ENCODE results near the gene XYLT2. TPM values are rescaled to one million over a fixed set of nuclear protein-coding genes. Genes with fewer than 3 reads are reported as not detected.
A peak's percentile ranks its signal among the peaks of the same experiment; 100 is the strongest.

The XYLT2 gene
- total and polyA plus RNA-seq, 9 of the 15 experiments (the other 6 are each of a cell fraction or from before 2014, with no cell fraction given) = 0.63 to 9.1 (median 4.3) TPM

DNA sequence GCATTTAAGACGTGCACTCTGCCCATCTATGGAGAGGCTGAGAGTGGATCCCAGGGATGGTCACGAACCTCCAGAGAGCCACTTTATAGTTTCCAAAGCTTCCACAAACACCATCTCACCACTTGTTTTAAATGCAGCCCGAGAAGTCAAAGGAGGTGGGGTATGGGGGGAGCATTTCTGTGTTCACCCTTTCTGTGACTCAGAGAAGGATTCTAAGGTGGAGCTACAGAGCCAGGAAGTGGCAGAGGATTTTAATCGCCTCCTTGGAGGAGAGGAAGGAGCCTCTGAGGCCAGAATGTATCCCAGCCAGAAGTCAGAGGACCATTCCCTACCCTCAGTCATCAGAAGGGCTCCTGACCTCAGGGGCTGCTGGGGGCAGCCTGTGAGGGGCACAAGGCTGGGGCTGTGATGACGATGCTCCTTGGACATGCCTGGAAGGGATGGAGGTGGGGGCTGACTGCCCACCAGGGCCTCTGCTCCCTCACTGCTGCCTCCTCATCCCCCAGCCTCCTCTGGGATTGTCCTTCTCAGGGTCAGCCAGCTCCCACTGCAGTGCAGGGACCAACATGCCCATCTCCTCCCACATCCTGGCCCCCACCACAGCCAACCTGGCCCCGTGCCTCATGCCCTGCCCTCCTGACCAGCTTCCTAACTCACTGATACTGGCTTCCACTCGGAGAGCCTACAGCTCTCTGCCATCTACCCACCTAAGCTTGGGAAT, 2.8 kb downstream of the XYLT2 start:
- WGBS (ENCODE audit: insufficient coverage, low coverage, missing lambda C conversion rate) = 70% methylated on average over 7 of the region's 7 CpGs
- H3K4me3 ChIP-seq = no peak overlapping the region
- no peak for ATAC-seq
- H3K4me2 ChIP-seq (ENCODE audit: insufficient read depth, low read length) = no peak overlapping the region
- H3K79me2 ChIP-seq (ENCODE audit: control insufficient read depth, insufficient read depth, low read length) = peaks cover 18% of the 10 kb centered on the region
- ChIA-PET CTCF (ENCODE audit: low intra/inter-chr PET ratio) (no interaction called here), POLR2A (interaction anchor here (0.5 to 1.2 kb wide), 5 partner anchors 10 to 29 kb away, joined by 3 to 5 read pairs (median 3); no protein-coding TSS in a partner anchor)
- no peak for DNase-seq (ENCODE audit: extremely low read depth in 1 of 4, low spot score in 3 of 4)
- no peak overlapping the region for H2AFZ ChIP-seq (ENCODE audit: low read depth, low read length)
- H3K4me1 ChIP-seq (replicated peaks in 1 of 2; ENCODE audit: control insufficient read depth in 2 of 2, insufficient read depth in 2 of 2, low read length in 2 of 2) = peaks cover 8 to 31% of the 10 kb centered on the region in 2 experiments; a peak in 4 of 5 replicates
- no peak overlapping the region for H3K27ac ChIP-seq (ENCODE audit: extremely low read depth, low read depth, low read length)
- peaks cover 4% of the 10 kb centered on the region; the same call in 1 of the 3 replicates for H3K36me3 ChIP-seq (ENCODE audit: control insufficient read depth, insufficient read depth, low read length)
- H3K9me1 ChIP-seq (ENCODE audit: control insufficient read depth, insufficient read depth, low read length) = peaks cover 3% of the 10 kb centered on the region
- no peaks in the 10 kb centered on the region for H3K9me3 ChIP-seq (replicated peaks; ENCODE audit: control insufficient read depth, insufficient read depth, low read depth, low read length)
- H3K9ac ChIP-seq (ENCODE audit: insufficient read depth in 1 of 2, low read depth in 2 of 2, low read length in 2 of 2) = peak overlapping the region in 1 of 2 experiments; percentile 71; a peak in 2 of 4 replicates
- no peak for FAIRE-seq
- no peaks in the 10 kb centered on the region; the same call in 1 of the 2 replicates for H4K20me1 ChIP-seq (replicated peaks; ENCODE audit: control insufficient read depth, insufficient read depth, low read length)
- H3K27me3 ChIP-seq (ENCODE audit: control insufficient read depth in 2 of 2, insufficient read depth in 2 of 2, low read length in 2 of 2) = no peaks in the 10 kb centered on the region; a peak in 1 of 5 replicates
- in situ Hi-C loops (cut with MboI) (no loop called here), intact Hi-C loops (cut with micrococcal nuclease) (no loop called here)
- no TSS peak for BruUV-seq (replicated peaks)
- TF ChIP-seq THRA (IDR thresholded peaks at IDR 0.05) = no peak
- no peak for TF ChIP-seq POLR3G (IDR thresholded peaks at IDR 0.05; ENCODE audit: extremely low read depth, insufficient read length, insufficient replicate concordance)
- no peak for TF ChIP-seq ZBTB11 (CRISPR knock-in tag; IDR thresholded peaks at IDR 0.05)
- TF ChIP-seq, protein P1, sequence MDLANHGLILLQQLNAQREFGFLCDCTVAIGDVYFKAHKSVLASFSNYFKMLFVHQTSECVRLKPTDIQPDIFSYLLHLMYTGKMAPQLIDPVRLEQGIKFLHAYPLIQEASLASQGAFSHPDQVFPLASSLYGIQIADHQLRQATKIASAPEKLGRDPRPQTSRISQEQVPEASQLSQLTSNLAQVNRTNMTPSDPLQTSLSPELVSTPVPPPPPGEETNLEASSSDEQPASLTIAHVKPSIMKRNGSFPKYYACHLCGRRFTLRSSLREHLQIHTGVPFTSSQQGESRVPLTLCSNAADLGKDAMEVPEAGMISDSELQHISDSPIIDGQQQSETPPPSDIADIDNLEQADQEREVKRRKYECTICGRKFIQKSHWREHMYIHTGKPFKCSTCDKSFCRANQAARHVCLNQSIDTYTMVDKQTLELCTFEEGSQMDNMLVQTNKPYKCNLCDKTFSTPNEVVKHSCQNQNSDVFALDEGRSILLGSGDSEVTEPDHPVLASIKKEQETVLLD (IDR thresholded peaks at IDR 0.05) = no peak
- no peak for TF ChIP-seq CSDE1 (IDR thresholded peaks at IDR 0.05)
- TF ChIP-seq, protein P2, sequence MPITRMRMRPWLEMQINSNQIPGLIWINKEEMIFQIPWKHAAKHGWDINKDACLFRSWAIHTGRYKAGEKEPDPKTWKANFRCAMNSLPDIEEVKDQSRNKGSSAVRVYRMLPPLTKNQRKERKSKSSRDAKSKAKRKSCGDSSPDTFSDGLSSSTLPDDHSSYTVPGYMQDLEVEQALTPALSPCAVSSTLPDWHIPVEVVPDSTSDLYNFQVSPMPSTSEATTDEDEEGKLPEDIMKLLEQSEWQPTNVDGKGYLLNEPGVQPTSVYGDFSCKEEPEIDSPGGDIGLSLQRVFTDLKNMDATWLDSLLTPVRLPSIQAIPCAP (CRISPR knock-in tag; IDR thresholded peaks at IDR 0.05; ENCODE audit: borderline replicate concordance) = no peak
- no peak for TF ChIP-seq DDX20 (tag; IDR thresholded peaks at IDR 0.05; ENCODE audit: low read depth)
- TF ChIP-seq PHF8 (IDR thresholded peaks at IDR 0.05; ENCODE audit: borderline replicate concordance, low read length) = no peak
- TF ChIP-seq, protein P3, sequence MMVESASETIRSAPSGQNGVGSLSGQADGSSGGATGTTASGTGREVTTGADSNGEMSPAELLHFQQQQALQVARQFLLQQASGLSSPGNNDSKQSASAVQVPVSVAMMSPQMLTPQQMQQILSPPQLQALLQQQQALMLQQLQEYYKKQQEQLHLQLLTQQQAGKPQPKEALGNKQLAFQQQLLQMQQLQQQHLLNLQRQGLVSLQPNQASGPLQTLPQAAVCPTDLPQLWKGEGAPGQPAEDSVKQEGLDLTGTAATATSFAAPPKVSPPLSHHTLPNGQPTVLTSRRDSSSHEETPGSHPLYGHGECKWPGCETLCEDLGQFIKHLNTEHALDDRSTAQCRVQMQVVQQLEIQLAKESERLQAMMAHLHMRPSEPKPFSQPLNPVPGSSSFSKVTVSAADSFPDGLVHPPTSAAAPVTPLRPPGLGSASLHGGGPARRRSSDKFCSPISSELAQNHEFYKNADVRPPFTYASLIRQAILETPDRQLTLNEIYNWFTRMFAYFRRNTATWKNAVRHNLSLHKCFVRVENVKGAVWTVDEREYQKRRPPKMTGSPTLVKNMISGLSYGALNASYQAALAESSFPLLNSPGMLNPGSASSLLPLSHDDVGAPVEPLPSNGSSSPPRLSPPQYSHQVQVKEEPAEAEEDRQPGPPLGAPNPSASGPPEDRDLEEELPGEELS (CRISPR knock-in tag; IDR thresholded peaks at IDR 0.05; ENCODE audit: borderline replicate concordance) = no peak
- TF ChIP-seq ZNF274 (IDR thresholded peaks at IDR 0.05; ENCODE audit: borderline replicate concordance, low read depth, low read length) = no peak

All from K562 (cell line).